NCI-H146 treated with DMSO at 0.1 percent for 48 hours (cell line): Measurements from ENCODE around the gene MEMO1.
"Not testable (repeated sequence)": the region's sequence is repeated elsewhere in the genome, so short reads cannot be mapped to it uniquely, and the experiment has no call there.

Source experiments
- DNase-seq: peaks from one replicate; lab custom pipeline; 2025; ENCODE audit not compliant: unreplicated experiment; lab: John Stamatoyannopoulos, UW

MEMO1 gene

GRCh38 chr2:31920962-31921361 is 89.8 kb downstream of the MEMO1 start:
- DNase-seq = no peak

DNA sequence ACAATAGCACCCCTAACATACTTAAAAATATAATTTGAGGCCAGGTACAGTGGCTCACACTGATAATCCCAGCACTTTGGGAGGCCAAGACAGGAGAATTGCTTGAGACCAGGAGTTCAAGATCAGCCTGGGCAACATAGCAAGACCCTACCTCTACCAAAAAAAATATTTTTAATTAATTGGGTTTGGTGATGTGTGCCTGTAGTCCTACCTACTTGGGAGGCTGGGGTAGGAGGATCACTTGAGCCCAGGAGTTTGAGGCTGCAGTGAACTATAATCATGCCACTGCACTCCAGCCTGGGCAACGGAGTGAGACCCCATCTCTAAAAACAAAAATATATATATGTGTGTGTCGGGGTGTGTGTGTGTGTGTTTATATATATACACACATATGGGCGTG is 91.3 kb downstream of the MEMO1 start:
- DNase-seq = no peak

GRCh38 chr2:31909661-31910060 is 101.1 kb downstream of the MEMO1 start:
- no peak for DNase-seq

DNA sequence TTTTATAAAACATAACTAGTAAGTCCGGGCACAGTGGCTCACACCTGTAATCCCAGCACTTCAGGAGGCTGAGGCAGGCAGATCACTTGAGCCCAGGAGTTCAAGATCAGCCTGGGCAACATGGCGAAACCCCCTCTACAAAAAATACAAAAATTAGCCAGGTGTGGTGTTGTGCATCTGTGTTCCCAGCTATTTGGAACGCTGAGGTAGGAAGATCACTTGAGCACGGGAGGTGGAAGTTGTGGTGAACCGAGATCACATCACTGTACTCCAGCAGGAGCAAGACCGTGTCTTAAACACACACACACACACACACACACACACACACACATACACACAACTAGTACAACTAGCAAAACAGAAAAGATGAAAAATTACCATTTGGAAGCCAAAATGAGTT is 103.3 kb downstream of the MEMO1 start:
- DNase-seq = not testable (repeated sequence)

- DNase-seq = no peak
Measured at GRCh38 chr2:31903109-31903780, 107.6 kb downstream of the MEMO1 start.

DNA sequence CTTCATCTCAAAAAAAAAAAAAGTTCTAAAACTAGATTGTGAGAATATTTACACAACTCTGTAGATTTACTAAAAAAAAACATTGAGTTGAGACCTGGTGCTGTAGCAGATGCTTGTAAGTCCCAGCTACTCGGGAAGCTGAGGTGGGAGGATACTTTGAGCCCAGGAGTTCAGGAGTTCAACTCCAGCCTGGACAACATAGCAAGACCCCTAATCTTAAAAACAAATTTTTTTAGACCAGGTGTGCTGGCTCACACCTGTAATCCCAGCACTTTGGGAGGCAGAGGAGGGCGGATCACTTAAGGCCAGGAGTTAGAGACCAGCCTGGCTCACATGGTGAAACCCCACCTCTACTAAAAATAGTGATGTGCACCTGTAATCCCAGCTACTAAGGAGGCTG is 108.9 kb downstream of the MEMO1 start:
- no peak for DNase-seq

GRCh38 chr2:31900156-31900555 is 110.7 kb downstream of the MEMO1 start:
- not testable (repeated sequence) for DNase-seq

- DNase-seq = not testable (repeated sequence)
Measured at GRCh38 chr2:31898346-31898745, 112.5 kb downstream of the MEMO1 start.

DNA sequence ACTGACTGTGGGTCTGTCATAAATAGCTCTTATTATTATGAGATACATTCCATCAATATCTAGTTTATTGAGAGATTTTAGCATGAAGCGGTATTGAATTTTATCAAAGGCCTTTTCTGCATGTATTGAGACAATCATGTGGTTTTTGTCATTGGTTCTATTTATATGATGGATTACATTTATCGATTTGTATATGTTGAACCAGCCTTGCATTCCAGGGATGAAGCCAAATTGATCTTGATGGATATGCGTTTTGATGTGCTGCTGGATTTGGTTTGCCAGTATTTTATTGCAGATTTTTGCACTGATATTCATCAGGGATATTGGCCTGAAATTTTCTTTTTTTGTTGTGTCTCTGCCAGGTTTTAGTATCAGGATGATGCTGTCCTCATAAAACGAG is 113.5 kb downstream of the MEMO1 start:
- DNase-seq = not testable (repeated sequence)

- DNase-seq = no peak
Measured at GRCh38 chr2:31896293-31896692, 114.5 kb downstream of the MEMO1 start.

GRCh38 chr2:31894656-31895055 is 116.2 kb downstream of the MEMO1 start:
- DNase-seq = no peak

- DNase-seq = no peak
Measured at GRCh38 chr2:31893094-31893493, 117.7 kb downstream of the MEMO1 start.

GRCh38 chr2:31889044-31889443 is 121.8 kb downstream of the MEMO1 start:
- no peak for DNase-seq

- DNase-seq = no peak
Measured at GRCh38 chr2:31888550-31888949, 122.3 kb downstream of the MEMO1 start.

DNA sequence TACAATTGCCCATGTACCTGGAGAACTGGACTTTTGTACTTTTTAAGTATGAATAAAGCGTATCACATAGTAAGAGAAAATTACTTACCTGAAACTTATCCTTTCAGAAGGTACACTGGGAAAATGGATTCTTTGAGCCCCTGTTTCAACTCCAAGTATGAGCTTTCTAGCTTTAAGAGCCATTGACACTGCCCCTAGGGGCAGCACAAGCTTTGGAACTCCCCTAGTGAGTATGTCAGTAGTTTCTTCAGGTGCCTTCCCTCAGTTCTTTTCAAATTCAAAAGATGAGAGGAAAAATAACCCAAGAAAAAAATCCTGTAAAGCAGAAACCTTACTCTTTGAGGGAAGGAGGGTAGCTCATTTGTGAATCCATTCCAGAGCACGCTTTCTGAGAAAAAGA is 124.1 kb downstream of the MEMO1 start:
- no peak for DNase-seq

- DNase-seq = no peak
Measured at GRCh38 chr2:31877008-31877407, 133.8 kb downstream of the MEMO1 start.

- DNase-seq = no peak
Measured at GRCh38 chr2:31874071-31874470, 136.7 kb downstream of the MEMO1 start.

DNA sequence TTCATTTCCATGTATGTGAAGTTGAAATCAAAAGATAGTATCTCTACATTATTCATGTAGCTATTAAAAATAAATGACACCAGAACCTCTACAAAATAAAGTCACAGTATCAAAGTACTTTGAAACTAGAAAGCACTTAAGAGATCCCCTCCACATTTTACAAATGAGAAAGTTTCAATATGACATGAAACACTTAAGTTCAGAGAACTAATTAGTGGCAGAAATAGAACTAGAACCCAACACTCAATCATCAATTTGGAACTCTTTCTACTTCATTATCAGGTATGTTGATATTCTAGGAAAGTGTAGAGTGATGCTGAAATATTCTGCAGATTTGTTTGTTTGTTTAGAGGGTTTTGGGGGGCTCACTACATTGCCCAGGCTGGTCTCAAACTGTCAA is 145.6 kb downstream of the MEMO1 start:
- DNase-seq = no peak

DNA sequence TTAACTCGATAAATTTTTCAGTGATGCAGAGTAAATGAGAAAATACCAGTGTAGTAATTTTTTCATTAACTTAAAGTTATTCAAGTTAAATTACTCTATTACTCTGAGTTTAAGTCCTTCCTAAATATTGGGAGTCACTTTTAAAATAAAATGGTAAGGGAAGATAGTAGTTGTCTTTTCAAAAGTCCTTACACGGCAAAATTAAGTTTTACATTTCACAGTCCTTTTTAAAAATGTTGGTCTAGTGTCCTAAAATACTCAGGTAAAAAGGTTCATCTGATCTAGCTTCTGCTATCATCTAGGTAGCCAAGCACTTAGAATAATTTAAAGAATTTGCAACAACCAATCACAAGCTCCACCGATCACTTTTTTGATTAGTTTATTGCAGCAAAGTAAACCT is 146.9 kb downstream of the MEMO1 start:
- no peak for DNase-seq

- not testable (repeated sequence) for DNase-seq
Measured at GRCh38 chr2:31863015-31863656, 147.7 kb downstream of the MEMO1 start.

DNA sequence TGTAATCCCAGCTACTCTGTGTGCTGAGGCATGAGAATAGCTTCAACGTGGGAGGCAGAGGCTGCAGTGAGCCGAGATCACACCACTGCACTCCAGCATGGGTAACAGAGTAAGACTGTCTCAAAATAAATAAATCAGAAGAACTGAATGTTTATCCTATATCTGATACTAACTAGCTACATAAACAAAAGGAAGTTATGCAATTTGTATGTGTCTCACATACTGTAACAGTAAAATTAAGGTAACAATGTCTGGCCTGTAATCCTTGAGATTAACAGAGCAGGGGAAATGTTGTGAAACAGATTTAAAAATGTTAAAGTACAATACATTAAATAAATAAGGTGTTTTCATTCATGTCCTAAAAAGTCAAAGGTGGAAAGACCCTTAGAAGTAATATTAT is 150.8 kb downstream of the MEMO1 start:
- DNase-seq = no peak

DNA sequence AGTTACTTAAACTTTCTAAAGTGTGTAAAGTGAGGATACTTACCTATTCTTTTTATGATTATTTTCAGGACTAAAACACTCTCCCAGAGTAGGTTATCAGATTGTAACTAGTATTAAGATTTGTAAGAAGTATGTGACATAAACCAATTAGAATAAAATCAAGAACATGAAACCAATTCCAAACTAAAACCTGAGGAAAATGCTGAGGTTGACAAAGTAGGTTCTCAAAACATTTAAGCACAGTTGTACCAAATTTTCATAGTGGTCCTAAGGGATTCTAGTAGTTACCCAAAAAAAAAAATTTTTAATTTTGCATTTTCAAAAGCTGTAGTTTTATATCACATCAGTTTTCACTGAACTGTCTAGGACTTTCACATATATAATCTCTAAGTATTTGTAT is 157.3 kb downstream of the MEMO1 start:
- DNase-seq = no peak

DNA sequence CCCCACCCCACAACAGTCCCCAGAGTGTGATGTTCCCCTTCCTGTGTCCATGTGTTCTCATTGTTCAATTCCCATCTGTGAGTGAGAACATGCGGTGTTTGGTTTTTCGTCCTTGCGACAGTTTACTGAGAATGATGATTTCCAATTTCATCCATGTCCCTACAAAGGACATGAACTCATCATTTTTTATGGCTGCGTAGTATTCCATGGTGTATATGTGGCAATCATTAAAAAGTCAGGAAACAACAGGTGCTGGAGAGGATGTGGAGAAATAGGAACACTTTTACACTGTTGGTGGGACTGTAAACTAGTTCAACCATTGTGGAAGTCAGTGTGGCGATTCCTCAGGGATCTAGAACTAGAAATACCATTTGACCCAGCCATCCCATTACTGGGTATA is 168.7 kb downstream of the MEMO1 start:
- DNase-seq = not testable (repeated sequence)
